NCI-H146 treated with DMSO at 0.1 percent for 48 hours (cell line): ENCODE data around the gene TENM4.

Experiments
- DNase-seq: peaks from one replicate; lab custom pipeline; 2025; ENCODE audit not compliant: unreplicated experiment; lab: John Stamatoyannopoulos, UW

The TENM4 gene

DNA sequence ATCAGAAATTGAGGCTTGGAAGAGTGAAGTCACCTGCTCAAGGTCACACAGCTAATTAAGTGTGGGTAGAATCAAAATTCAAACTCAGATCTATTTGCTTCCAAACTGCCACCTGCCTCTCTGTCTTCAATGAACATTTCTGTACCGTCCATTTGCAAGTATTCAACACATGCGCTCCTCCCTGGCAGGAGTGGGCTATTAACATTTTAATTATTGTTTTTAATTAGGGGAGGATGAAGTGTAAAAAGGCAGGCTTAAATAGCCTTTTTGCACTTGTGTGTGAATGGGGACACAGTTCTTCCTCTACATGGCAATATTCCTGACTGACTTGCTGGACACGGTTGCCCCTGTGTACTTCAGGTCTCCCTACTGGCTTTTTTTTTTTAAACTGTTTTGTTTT is 751.7 kb downstream of the TENM4 start:
- no peak for DNase-seq

DNA sequence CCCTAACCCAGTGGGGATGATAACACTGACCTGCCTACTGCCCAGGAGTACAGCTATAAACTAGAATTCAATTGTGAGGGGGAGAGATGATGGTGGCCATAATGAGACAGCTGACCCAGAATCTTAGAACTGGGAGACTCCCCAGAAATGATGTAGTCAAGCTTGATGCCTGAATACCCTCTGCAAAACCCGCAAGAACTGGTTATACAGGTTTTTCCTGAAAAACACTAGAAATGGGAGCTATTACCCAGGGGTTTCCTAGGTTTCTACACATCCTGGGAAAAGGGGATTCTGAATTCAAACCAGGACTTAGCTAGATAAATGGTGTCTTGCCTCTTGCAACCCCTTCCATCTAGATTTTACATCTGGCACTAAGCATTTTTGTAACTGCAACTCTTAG is 752.4 kb downstream of the TENM4 start:
- no peak for DNase-seq

DNA sequence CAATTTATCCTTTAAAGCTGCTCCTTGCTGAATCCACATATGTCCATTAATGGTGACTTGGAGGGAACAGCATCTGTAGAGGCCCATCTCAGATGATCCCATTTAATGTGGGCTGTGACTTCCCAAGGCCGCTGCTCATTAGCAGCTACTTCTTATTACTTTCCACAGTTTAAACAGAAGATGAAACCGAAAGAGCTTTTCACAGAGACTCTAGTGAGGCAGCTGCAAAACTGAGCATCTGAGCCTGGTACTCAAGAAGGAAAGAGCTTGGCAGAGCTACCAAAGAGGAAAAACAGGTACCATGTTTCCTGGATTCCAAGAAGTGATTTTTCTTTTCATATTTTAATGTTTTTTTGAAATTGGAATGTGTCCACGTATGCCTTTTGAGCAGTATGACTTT is 755.7 kb downstream of the TENM4 start:
- DNase-seq = no peak

DNA sequence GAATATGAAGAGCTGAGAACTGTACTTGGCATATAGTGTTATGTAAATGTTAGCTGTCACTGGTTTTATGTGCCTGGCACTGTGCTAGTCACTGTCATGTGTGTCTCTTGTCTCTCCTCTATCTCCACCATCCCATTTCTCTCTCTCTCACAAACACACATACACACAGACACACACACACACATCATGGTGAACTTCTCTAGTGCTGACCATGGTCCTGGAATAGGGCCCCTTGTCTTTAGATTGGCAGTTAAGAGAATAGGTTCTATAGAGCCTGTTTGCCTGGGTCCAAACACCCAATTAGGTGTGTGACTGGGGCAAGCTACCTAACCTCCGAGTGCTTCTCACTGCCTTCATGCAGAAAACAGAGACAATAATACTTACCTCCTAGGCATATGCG is 756.5 kb downstream of the TENM4 start:
- DNase-seq = no peak

DNA sequence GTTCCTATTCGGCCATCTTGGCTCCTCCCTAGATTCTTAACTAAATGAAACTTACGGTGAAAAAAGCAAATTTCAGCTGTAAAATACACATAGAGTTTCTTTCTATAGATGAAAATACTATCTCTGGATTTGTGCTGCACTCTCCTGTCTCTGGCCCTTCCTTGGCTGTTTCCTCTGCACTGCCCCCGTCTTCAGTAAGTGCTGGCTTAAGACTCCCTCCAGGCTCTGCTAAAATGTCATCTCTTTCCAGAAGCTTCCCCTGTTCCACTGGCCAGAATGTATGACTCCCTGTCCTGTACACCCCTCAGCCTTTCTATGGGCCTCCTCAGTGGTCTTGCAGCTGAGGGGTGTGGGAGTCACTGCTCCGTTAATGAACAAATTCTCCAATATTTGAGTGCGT is 757.1 kb downstream of the TENM4 start:
- DNase-seq = no peak

DNA sequence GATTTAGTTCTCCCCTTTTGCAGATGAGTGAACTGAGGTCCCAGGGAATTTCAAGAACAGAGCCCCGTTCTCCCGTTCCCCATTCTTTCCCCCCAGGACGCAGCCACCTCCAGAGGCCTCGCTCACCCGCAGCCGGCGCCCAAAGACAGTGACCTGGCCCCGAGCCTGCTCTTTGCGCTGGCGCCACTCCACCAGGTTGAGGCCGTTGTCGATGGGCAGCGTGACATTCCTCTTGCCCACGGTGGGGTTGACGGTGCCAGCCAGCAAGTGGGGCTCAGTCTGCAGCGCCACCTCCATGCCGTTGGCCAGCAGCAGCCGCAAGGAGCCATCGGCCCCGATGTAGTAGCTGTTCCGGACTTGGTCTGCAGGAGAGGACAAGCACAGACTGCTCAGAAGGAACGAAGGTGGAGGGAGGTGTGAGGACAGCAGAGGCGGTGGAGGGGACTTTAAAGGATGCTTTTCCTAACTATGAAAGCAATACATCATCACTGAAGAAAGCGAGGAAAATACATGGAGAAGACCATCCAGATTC is 764.7 kb downstream of the TENM4 start:
- no peak for DNase-seq

DNA sequence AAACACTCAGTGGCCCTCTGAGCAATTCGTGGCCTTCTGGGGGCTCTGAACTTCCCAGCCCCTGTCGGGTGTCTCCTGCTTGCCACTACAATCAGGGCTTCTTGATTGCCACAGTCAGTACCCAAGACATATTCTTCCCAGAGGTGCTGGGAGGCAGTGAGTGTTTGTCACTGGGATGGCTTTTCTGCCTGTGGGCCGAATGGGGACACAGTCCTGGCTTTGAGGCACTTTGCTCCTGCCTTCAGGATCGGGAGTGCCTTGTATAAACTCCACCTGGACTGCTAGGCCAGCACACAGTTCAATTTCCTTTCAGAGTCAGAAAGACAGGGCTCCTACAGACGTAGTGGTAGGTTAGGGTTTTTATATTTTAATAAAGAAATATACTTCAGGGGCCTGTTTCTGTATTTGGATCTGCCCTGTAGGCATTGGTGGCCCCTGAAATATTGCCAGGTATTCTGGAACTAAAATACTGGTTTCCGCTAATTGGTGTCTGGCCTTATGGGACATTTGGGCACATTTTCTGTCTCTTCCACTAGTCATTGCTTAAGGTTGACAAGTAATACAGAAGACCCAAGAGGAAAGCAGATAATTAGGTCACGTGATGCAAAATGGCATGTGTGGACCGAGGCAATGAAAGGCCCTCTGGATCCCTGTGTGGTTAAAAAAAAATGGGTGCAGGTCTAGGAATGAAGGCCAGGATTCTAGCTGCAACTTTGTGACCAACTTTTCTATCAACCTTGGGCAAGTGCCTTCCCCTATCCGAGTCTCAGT is 767.8 kb downstream of the TENM4 start:
- no peak for DNase-seq

DNA sequence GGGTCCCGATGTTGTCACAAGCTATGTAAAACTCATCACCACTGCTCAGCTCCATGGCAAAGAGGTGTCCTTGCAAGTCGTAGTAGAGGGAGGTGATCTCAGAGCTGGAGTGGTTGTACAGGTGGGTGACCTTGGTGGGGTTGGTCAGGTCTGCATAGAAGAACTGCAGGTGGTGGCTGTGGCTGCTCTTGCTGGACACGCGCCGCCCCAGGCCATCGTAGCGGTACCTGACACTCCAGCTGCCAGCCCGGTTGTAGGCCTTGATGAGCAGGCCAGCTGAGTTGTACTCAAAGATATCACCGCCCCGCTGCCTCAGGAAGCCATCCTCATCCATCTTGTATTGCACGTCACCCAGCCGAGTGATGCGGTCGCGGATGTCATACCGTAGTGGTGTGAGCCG is 771.6 kb downstream of the TENM4 start:
- no peak for DNase-seq

DNA sequence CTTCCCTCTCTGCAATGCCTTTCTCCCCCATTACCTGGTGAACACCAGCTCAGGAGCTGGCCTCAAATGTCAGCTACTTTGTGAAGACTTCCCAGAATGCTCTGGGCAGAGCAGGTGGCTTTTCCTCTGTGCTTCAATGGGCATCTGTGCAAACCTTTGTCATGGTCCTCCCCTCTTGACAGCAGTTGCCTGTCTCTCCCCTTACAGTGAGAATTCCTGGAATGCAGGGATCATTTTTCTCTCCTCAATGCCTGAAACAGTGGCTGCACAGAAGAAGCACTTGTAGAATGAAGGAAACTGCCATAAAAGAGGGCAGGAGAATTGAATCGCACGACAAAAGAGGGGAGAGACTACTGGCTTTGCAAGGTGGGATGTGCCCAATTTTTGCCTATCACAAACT is 773.4 kb downstream of the TENM4 start:
- no peak for DNase-seq

DNA sequence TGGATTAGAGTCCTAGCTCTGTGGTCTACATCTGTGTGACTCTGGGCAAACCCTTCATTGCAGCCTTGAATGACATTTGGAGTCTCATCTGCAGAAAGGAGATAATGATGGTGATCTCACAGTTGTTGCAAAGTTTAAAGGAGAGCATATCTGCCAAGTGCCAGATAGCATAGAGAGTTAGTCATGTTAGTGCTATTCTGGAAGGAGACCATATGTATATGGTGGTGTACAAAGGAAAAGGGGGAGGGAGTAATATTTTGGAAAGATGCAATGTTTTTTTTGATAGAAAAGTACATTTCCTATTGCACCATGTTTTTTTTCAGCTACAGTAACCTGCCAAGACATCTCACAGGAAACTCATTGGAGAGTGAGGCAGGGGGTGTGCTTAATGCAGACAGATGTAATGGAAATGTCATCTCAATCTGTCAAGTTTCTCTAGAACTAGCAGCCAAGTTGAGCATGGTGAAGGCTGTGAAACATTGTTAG is 774.1 kb downstream of the TENM4 start:
- DNase-seq = no peak

DNA sequence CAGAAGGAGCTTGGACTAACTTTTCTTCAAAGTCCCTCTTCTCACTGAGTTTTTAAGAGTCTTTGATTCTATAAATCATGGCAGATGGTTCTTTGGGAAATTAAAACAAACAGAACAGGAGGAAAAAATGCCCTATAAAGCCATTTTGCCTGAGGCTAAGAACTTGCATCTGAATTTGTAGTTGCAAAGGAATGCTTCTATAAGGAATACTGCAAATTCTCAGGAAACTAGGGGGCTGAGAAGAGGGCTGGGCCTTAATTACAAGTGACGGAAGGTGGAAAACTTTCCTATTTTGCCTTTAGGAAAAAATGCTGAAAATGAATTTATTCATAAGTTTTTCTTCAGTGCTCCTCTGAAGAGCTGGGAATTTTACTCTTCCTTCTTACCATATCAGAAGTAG is 776.2 kb downstream of the TENM4 start:
- no peak for DNase-seq

DNA sequence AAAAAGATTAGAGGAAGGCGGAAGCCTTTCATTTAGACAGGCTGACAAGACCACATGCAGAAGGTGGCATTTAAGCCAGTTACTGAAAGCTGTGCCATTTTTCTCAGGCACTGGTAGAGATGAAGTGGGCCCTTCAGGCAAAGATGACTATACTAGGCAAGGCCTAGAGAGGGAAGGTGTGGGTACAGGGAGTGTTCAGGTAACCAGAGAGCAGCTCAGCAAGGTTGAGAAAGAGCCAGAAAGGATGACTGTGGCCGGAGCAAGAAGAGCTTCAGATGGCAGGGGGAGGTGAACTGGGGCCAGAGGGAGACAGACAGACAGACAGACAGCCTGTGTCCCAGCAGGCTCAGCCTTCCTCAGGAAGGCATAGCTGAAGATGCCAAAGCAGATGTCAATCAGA is 778.0 kb downstream of the TENM4 start:
- no peak for DNase-seq

DNA sequence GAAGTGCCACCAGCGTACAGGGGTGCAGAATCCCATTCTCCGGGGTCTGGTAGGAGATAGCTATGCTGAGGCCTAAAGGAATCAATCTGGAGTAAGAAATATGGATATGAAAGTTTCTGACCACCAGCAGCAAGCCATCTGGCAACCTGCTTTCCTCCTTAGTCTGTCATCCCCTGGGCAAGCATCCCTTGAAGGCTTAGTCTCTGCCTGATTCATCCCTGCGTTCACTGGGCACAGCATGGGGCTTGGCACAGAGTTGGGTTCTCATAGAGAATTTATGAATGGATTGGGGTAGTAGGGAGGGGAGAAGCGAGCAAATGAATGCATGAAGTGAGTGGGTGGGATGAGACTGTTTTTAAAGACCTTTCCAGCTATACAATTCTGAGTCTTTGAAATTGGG is 780.4 kb downstream of the TENM4 start:
- no peak for DNase-seq

DNA sequence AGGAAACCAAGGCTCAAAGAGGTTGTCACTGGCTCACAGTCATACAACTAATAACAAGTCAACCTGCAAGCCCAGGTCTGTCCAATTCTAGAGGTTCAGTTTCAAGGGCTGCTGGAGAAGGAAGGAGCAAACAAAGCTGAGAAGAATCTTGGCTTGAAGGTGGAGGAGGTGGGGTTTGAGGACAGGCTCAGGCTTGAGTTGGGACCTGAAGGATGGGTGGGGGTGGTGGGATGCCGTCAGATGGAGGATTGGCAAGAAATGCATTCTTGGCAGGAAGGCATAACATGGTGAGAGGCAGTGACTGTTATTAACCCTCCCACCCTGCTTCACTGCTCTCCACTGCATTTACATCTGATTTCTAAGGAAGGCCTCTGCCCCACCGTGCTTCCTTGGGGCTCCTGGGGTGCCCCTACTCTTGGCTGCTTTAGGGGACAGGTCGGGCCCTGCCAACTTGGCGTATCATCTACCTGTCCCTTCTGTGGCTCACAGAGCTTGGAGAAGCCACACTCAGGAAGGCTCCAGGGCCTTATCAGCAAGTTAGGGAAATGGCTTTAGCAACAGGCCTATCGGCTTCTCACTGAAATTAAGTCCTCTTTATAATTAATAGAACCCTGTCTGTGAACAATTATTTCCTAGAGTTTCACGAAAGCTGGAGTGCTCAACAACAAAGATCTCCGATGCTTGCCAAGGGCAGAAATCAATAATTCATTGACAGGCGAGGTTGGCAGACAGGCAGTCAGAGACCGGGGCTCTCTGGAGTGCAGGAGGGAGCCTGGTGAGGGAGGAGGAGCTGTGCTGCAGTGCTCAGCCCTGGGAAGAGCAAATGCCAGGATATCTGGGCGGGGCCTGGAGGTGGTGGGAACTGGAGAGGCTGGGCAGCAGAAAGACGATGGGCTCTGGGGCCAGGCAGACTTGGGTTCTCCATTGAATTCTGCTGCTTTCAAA is 781.2 kb downstream of the TENM4 start:
- DNase-seq = peak; percentile 84

DNA sequence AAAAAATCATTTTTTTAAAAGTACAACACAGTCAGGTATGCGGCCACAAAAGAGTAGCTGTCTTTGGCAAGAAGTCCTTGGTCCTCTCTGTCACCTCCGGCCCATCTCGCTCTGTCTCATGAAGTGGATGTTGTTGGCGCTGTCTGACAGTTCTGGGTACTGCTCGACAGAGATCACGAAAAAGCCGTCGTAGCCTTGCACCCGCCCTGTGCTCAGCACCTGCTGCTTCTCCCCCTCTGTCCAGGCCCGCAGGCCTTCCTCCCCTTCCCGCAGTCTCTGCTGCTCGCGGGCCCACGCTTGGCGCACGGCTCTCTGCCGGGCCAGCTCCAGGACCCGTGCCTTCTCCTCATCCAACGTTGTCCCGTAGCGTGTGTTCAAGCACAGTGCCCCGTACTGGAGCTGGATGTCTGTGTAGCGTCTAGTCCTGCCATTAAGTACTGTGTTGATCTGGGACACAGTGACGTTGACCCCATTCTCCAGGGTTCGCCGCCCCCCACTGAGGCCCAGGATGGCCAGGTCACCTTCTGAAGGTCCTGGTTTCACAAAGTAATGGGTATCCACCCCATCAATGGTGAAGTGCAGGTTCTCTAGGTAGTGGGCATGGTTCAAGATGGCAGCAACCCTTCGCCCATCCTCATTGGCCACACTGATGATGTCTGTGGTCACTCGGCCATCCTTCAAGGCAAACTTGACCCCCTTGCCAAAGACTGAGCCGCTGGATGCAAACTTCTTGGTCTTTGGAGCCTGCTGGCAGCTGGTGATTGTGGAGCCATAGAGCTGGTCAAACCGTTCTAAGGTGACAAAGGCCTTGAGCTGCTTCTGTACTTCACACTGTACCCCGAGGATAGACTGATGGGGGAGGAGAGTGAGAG is 782.6 kb downstream of the TENM4 start:
- DNase-seq = no peak

DNA sequence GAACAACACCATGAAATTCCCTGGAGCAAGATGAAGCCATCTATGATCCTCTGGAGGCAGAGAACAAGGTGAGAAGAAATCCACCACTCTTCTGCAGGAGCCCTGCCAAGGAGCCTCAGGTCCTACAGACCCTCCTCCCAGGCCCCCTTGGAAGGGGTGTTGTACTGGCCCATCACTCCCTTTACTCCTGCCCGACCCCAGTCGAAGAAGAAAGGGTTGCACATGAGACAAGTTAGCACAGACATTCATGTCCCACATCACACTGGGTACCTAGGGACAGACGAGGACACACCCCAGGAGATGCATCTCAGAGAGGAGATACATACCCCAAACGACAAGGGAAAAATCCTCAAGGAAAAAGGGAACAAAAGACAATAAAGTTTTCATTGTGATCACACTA is 783.4 kb downstream of the TENM4 start:
- DNase-seq = no peak

DNA sequence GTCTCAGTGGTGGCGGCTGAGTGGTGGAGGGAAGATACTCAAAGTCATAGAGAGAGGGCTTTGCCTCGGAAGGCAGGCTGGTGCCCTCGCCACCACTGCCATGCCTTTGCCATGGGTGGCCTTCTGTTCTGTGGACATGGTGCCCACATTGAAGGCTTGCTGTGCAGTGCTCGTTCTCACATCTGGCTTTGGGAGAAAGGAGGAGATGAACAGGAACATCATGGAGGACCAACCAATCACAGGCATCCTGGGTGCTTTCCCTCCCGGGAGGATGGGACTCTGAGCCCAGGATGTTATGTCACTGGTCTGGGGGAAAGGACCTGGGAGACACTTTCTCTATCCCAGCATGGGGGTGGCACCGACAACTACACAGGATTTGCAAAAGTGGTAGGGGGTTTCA is 783.8 kb downstream of the TENM4 start:
- DNase-seq = no peak

DNA sequence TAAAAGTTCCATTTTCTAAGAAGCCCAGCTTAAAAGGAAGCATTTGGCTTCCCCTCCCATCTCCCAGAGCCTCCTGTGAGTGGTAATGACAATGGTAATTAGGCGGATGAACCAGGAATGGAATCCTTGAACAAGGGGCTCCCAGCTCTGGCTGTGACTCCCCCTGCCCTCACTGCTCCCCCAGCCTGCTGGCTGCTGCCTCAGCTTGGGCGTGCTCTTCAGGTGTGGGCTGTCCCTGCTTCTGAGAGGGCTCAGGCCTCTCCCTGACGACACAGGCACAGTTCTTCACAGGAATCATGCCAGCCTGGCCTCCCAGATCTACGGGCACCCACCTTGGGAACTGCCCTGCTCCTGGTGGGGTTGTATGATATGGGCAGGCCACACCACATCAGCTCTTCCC is 784.5 kb downstream of the TENM4 start:
- DNase-seq = no peak

DNA sequence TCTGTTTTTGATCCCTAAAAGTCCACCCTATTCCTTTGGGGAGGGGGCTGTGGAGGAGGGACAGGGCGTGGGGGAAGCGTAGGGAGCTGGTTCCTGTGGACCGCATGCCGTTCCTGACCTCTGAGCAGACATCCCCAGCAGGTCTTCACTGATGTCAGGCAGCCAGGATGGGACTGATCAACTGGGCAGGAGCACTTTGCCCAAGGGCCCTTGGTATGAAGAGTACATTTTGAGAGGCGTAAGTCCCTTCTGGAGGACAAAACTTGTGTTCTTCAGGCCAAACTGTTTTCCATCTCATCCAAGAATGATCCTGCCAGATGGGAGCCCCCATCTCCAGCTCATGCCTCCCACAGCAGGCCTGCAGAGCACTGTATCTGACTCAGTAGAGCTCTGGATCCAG is 785.3 kb downstream of the TENM4 start:
- DNase-seq = no peak

DNA sequence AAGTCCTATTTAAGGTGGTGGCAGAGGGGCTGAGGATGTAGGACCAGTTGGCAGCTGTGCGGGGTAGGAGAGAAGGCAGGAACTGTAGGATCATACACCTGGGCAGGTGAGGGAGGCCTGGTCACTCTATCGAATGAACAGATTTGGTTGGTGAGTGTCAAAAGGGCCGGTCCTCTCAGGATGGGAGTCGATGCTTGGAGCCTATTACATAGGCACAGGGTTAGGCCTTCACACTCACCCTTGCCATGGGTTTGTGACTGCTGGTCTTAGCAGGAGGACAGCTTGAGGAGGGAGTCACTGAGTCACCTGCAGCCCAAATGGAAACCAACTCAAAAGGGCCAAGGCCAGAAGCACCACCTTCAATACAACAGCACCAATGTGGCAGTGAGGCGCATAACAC is 786.0 kb downstream of the TENM4 start:
- no peak for DNase-seq

DNA sequence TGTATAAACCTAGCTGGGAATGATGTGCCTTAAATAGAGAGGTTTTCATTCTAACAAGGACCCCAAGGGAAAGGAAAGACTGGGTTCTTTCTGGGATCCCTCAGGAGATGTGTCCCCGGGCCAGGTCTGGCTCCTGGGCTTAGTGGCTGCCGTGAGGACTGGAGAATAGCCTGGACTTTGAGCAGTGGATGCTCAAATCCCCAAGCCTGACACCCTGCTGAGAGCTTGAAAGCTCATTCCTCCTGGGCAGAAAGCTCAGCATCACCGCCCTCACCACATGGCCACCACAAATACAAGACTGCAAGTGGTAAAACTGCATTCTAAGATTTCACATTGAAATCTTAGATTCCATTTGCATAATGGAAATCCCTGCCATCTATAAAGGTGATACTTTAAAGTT is 786.8 kb downstream of the TENM4 start:
- DNase-seq = peak; percentile 16
